MM.1S (cell line): ENCODE data around the gene CTRB2.

Experiments used
- DNase-seq: peaks from one replicate; pipeline ENCODE4 v3.0.0-alpha.2; 2015
- H2AFZ ChIP-seq: fragments of 300-600 bp; sonication (generic); 2 replicates; pipeline ENCODE4 v1.6.0; 2016; ENCODE audit warnings: antibody characterized with exemption, low read length
- H3F3A ChIP-seq: fragments of 300-600 bp; sonication (generic); 2 replicates; pipeline ENCODE4 v1.6.1; 2016; ENCODE audit warnings: mild to moderate bottlenecking, antibody characterized with exemption, low read length, moderate library complexity, mixed read lengths; ENCODE audit not compliant: insufficient read depth
- H3K27ac ChIP-seq: fragments of 300-600 bp; sonication (generic); 2 replicates; pipeline ENCODE4 v1.5.1; 2016; ENCODE audit warnings: mild to moderate bottlenecking, low read length
- H3K27me3 ChIP-seq: fragments of 300-600 bp; sonication (generic); replicated peaks from 2 replicates; pipeline ENCODE4 v1.6.0; 2016; ENCODE audit warnings: low read length; ENCODE audit not compliant: insufficient read depth
- H3K36me3 ChIP-seq: fragments of 300-600 bp; sonication (generic); replicated peaks from 2 replicates; pipeline ENCODE4 v1.6.1; 2016; ENCODE audit warnings: mild to moderate bottlenecking, low read length, mixed read lengths; ENCODE audit not compliant: insufficient read depth
- H3K4me1 ChIP-seq: fragments of 300-600 bp; sonication (generic); 2 replicates; pipeline ENCODE4 v1.6.1; 2016; ENCODE audit warnings: low read length, mixed read lengths
- H3K4me2 ChIP-seq: fragments of 300-600 bp; sonication (generic); 2 replicates; pipeline ENCODE4 v1.6.0; 2016; ENCODE audit warnings: low read depth, low read length
- H3K4me3 ChIP-seq: fragments of 300-600 bp; sonication (generic); 2 replicates; pipeline ENCODE4 v1.5.1; 2016; ENCODE audit warnings: low read length, mixed read lengths
- H3K79me2 ChIP-seq: fragments of 300-600 bp; sonication (generic); 2 replicates; pipeline ENCODE4 v1.6.1; 2016; ENCODE audit warnings: mixed run types, low read length, mixed read lengths
- H3K9ac ChIP-seq: fragments of 300-600 bp; sonication (generic); 2 replicates; pipeline ENCODE4 v1.6.1; 2016; ENCODE audit warnings: low read length, mixed read lengths
- H3K9me2 ChIP-seq: fragments of 300-600 bp; sonication (generic); replicated peaks from 2 replicates; pipeline ENCODE4 v1.6.1; 2016; ENCODE audit warnings: mild to moderate bottlenecking, low read length, mixed read lengths; ENCODE audit not compliant: insufficient read depth
- H3K9me3 ChIP-seq: fragments of 300-600 bp; sonication (generic); replicated peaks from 2 replicates; pipeline ENCODE4 v1.6.1; 2016; ENCODE audit warnings: mild to moderate bottlenecking, low read length, mixed read lengths; ENCODE audit not compliant: insufficient read depth
- H4K20me1 ChIP-seq: fragments of 300-600 bp; sonication (generic); 2 replicates; pipeline ENCODE4 v1.6.1; 2016; ENCODE audit warnings: mild to moderate bottlenecking, low read length, moderate library complexity, mixed read lengths; ENCODE audit not compliant: insufficient read depth
- CTCF ChIP-seq: fragments of 300-600 bp; sonication (generic); IDR thresholded peaks from 2 replicates; pipeline ENCODE4 v1.5.1; 2016; ENCODE audit warnings: antibody characterized with exemption, low read length, mixed read lengths
- EZH2 ChIP-seq: fragments of 300-600 bp; sonication (generic); optimal IDR thresholded peaks from 2 replicates; pipeline ENCODE3; 2017; ENCODE audit warnings: low read depth, mild to moderate bottlenecking, antibody characterized with exemption, low read length, mixed read lengths
- EZH2phosphoT487 ChIP-seq: fragments of 300-600 bp; sonication (generic); IDR thresholded peaks from 2 replicates; pipeline ENCODE4 v1.6.1; 2018; ENCODE audit warnings: antibody characterized with exemption, low read length

CTRB2 gene

GRCh38 chr16:75239542-75240122 lies 32.7 kb upstream of the CTRB2 start:
- no peak overlapping the region for H3K9ac ChIP-seq
- no peak overlapping the region for H3K4me3 ChIP-seq
- H3F3A ChIP-seq = no peaks in the 10 kb centered on the region
- H3K9me2 ChIP-seq = no peaks in the 10 kb centered on the region
- DNase-seq = no peak
- no peaks in the 10 kb centered on the region for H3K79me2 ChIP-seq
- H4K20me1 ChIP-seq = no peaks in the 10 kb centered on the region
- no peak overlapping the region for H2AFZ ChIP-seq
- no peaks in the 10 kb centered on the region for H3K36me3 ChIP-seq
- H3K4me1 ChIP-seq = no peaks in the 10 kb centered on the region
- no peaks in the 10 kb centered on the region for H3K9me3 ChIP-seq
- H3K27me3 ChIP-seq = no peaks in the 10 kb centered on the region
- no peak overlapping the region for H3K27ac ChIP-seq
- TF ChIP-seq EZH2phosphoT487 (no peak), EZH2 (no peak), CTCF (no peak)
- no peak overlapping the region for H3K4me2 ChIP-seq

GRCh38 chr16:75238853-75239541 lies 32.0 kb upstream of the CTRB2 start:
- TF ChIP-seq EZH2 (no peak), CTCF (no peak), EZH2phosphoT487 (no peak)
- Histone ChIP-seq H3K27ac (no peak overlapping the region), H3K4me2 (no peak overlapping the region), H3K4me3 (no peak overlapping the region), H3K9ac (no peak overlapping the region), H3F3A (no peaks in the 10 kb centered on the region), H4K20me1 (no peaks in the 10 kb centered on the region), H3K4me1 (no peaks in the 10 kb centered on the region), H3K9me2 (no peaks in the 10 kb centered on the region), H3K79me2 (no peaks in the 10 kb centered on the region), H2AFZ (no peak overlapping the region), H3K27me3 (no peaks in the 10 kb centered on the region), H3K36me3 (no peaks in the 10 kb centered on the region), H3K9me3 (no peaks in the 10 kb centered on the region)
- DNase-seq = no peak

- H3K9me2 ChIP-seq = no peaks in the 10 kb centered on the region
- H4K20me1 ChIP-seq = no peaks in the 10 kb centered on the region
- H3F3A ChIP-seq = no peaks in the 10 kb centered on the region
- no peak overlapping the region for H3K27ac ChIP-seq
- H3K27me3 ChIP-seq = no peaks in the 10 kb centered on the region
- DNase-seq = no peak
- H3K9me3 ChIP-seq = no peaks in the 10 kb centered on the region
- H3K79me2 ChIP-seq = no peaks in the 10 kb centered on the region
- H2AFZ ChIP-seq = no peak overlapping the region
- H3K4me3 ChIP-seq = no peak overlapping the region
- no peaks in the 10 kb centered on the region for H3K36me3 ChIP-seq
- H3K4me1 ChIP-seq = no peaks in the 10 kb centered on the region
- H3K4me2 ChIP-seq = no peak overlapping the region
- no peak overlapping the region for H3K9ac ChIP-seq
- TF ChIP-seq EZH2phosphoT487 (no peak), EZH2 (no peak), CTCF (no peak)
Observed at GRCh38 chr16:75238132-75238852, 31.3 kb upstream of the CTRB2 start.
